Tibial artery (tissue), 4 donors: ENCODE results near the gene NUP210.

ENCODE experiments used
- DNase-seq, 2 donors: peaks; one replicate each; pipeline ENCODE4 v3.0.0-alpha.2; 2019
- H3K27ac ChIP-seq, 2 donors: fragments of 200-600 bp; sonication (generic) in 1 of 2; 1 replicate in 1 of 2; 2 replicates in 1 of 2; pipeline ENCODE4 v1.5.1; 2018 to 2019; ENCODE audit warnings: mild to moderate bottlenecking in 1 of 2
- H3K27me3 ChIP-seq, 2 donors: fragments of 200-600 bp; sonication (generic) in 1 of 2; one replicate each; pipeline versions ENCODE4 v1.5.1 to v1.6.0; 2016 to 2019
- H3K36me3 ChIP-seq, 3 donors: fragments of 200-600 bp; sonication (generic) in 2 of 3; one replicate each; pipeline ENCODE4 v1.5.1; 2016 to 2019; ENCODE audit warnings: mild to moderate bottlenecking in 2 of 3
- H3K4me1 ChIP-seq, 4 donors: fragments of 200-600 bp; sonication (generic) in 2 of 4; 1 replicate in 3 of 4; 2 replicates in 1 of 4; pipeline ENCODE4 v1.5.1; 2016 to 2019
- H3K4me3 ChIP-seq, 2 donors: fragments of 200-600 bp; sonication (generic) in 1 of 2; 1 replicate in 1 of 2; 2 replicates in 1 of 2; pipeline ENCODE4 v1.5.1; 2018 to 2019; ENCODE audit warnings: mild to moderate bottlenecking in 2 of 2
- H3K9me3 ChIP-seq, 3 donors: fragments of 200-600 bp; sonication (generic) in 1 of 3; one replicate each; pipeline ENCODE4 v1.5.1; 2016 to 2019
- intact Hi-C: fragments of 100-400 bp; cut with DNase I; formaldehyde crosslinking; loops from one replicate; pipeline ENCODE4 v1.15.0; 2023; ENCODE audit warnings: low total_unique reads
- TF ChIP-seq, protein P1 (sequence below), 2 experiments: fragments of 200-600 bp in 1 of 2; fragments of 450-650 bp in 1 of 2; IDR thresholded peaks; one replicate each; pipeline ENCODE4 v1.5.1; 2017 to 2019; ENCODE audit warnings: antibody characterized with exemption in 2 of 2, mild to moderate bottlenecking in 1 of 2, moderate library complexity in 1 of 2

Gene NUP210

DNA sequence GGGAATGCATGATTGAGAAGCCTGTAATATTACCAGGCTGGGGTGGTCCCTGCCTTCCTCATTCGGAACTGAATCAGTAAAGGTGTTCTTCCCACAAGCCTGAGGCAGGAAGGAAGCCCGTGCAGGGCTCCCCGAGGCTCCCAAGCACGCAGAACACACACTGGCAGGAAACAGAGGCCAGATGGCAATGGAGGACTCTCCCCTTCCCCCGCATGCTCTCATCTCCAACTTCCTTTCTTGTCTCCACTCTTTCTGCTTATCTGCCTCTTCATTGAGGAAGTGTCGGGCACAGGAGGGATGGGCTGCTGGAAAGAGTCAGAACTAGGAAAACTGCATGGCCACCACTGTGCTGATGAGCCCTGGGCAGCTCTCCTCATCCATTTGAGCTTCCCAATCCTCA is 123.5 kb downstream of the NUP210 start:
- Histone ChIP-seq H3K27me3 (peaks cover 0 to 18% of the 10 kb centered on the region in 2 donors), H3K4me1 (peaks cover 0 to 8% (median 4%) of the 10 kb centered on the region in 4 donors), H3K9me3 (no peaks in the 10 kb centered on the region), H3K27ac (no peak overlapping the region), H3K4me3 (no peak overlapping the region), H3K36me3 (no peaks in the 10 kb centered on the region)
- TF ChIP-seq, protein P1, sequence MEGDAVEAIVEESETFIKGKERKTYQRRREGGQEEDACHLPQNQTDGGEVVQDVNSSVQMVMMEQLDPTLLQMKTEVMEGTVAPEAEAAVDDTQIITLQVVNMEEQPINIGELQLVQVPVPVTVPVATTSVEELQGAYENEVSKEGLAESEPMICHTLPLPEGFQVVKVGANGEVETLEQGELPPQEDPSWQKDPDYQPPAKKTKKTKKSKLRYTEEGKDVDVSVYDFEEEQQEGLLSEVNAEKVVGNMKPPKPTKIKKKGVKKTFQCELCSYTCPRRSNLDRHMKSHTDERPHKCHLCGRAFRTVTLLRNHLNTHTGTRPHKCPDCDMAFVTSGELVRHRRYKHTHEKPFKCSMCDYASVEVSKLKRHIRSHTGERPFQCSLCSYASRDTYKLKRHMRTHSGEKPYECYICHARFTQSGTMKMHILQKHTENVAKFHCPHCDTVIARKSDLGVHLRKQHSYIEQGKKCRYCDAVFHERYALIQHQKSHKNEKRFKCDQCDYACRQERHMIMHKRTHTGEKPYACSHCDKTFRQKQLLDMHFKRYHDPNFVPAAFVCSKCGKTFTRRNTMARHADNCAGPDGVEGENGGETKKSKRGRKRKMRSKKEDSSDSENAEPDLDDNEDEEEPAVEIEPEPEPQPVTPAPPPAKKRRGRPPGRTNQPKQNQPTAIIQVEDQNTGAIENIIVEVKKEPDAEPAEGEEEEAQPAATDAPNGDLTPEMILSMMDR (IDR thresholded peaks at IDR 0.05) = no peak
- intact Hi-C loops = loop anchor here (10.0 kb wide), 1 partner anchor 158 kb away; no protein-coding TSS in a partner anchor
- peak in 1 of 2 donors; percentile 48 for DNase-seq

GRCh38 chr3:13294442-13295351 is 125.4 kb downstream of the NUP210 start:
- peak in 1 of 2 donors; percentile 34 for DNase-seq
- Histone ChIP-seq H3K9me3 (no peaks in the 10 kb centered on the region), H3K36me3 (no peaks in the 10 kb centered on the region), H3K27ac (no peak overlapping the region), H3K4me1 (no peaks in the 10 kb centered on the region), H3K4me3 (no peak overlapping the region), H3K27me3 (peaks cover 0 to 21% of the 10 kb centered on the region in 2 donors)
- TF ChIP-seq, protein P1 (IDR thresholded peaks at IDR 0.05) = no peak
- intact Hi-C loops = loop anchor here (10.0 kb wide), 1 partner anchor 160 kb away; no protein-coding TSS in a partner anchor

DNA sequence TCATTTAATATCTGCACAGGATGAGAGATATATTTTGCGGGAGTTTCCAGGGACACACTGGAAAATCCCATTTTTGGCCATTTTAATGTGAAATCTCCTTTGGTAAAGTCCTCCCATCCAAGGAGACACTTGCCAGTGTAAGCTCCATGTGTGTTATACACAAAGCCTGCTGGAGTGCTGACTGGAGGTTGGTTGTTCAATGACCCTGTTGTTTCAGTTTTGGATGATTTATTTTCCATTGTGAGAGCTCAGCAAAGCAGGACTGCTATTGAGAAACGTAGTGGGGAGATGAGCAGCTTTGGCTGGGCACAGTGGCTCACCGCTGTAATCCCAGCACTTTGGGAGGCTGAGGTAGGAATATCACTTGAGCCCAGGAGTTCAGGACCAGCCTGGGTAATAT is 127.7 kb downstream of the NUP210 start:
- H3K36me3 ChIP-seq = no peaks in the 10 kb centered on the region
- DNase-seq = no peak
- peaks cover 0 to 23% of the 10 kb centered on the region in 2 donors for H3K27me3 ChIP-seq
- peaks cover 0 to 1% (median 0%) of the 10 kb centered on the region in 3 donors for H3K9me3 ChIP-seq
- TF ChIP-seq, protein P1 (IDR thresholded peaks at IDR 0.05) = no peak
- no peaks in the 10 kb centered on the region for H3K4me1 ChIP-seq
- no peak overlapping the region for H3K4me3 ChIP-seq
- no peak overlapping the region for H3K27ac ChIP-seq
- intact Hi-C loops = loop anchor here (10.0 kb wide), 1 partner anchor 162 kb away; no protein-coding TSS in a partner anchor

DNA sequence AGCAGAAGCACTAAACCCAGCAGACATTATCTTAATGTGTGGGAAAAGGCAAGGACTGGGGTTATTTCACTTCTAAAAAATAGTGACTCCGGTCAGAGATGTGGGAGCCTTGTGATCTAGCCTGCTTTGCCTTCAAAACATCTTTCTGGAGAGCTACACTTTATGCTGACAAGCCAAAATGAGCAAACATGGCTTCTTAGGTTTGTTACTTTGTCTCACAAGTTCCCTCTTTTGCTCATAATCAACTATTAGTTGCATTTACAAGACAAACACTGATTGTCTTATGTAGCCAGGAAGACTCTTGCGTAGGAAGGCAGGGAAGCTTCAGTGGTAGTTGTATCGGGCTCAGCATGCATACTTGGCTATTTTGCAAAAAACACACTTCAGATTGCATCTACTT is 129.2 kb downstream of the NUP210 start:
- Histone ChIP-seq H3K4me1 (no peaks in the 10 kb centered on the region), H3K9me3 (peaks cover 0 to 9% (median 0%) of the 10 kb centered on the region in 3 donors), H3K36me3 (no peaks in the 10 kb centered on the region), H3K4me3 (no peak overlapping the region), H3K27ac (no peak overlapping the region), H3K27me3 (peaks cover 0 to 30% of the 10 kb centered on the region in 2 donors)
- intact Hi-C loops = loop anchor here (10.0 kb wide), 1 partner anchor 164 kb away; no protein-coding TSS in a partner anchor
- TF ChIP-seq, protein P1 (IDR thresholded peaks at IDR 0.05) = no peak
- DNase-seq = no peak

- Histone ChIP-seq H3K27ac (no peak overlapping the region), H3K27me3 (peaks cover 0 to 32% of the 10 kb centered on the region in 2 donors), H3K36me3 (no peaks in the 10 kb centered on the region), H3K9me3 (peaks cover 0 to 9% (median 5%) of the 10 kb centered on the region in 3 donors), H3K4me1 (no peaks in the 10 kb centered on the region), H3K4me3 (no peak overlapping the region)
- peak in 1 of 2 donors; percentile 51 for DNase-seq
- intact Hi-C loops = loop anchor here (10.0 kb wide), 2 partner anchors 165 to 195 kb away; no protein-coding TSS in a partner anchor
- TF ChIP-seq, protein P1 (IDR thresholded peaks at IDR 0.05) = no peak
Observed at GRCh38 chr3:13289771-13290285, 130.3 kb downstream of the NUP210 start.
